Thoracic aorta (tissue), 2 donors: Measurements from ENCODE around the gene KCP. TPM values are rescaled to one million over a fixed set of nuclear protein-coding genes. Genes with fewer than 3 reads are reported as not detected.

Experiments used
- ATAC-seq: fragments of 150-250 bp; one replicate; pipeline ENCODE4 v1.8.0; 2017; ENCODE audit warnings: low read depth; ENCODE audit not compliant: insufficient number of reproducible peaks, low FRiP score
- DNase-seq: peaks from one replicate; pipeline ENCODE4 v3.0.0-alpha.2; 2020; ENCODE audit warnings: low spot score
- H3K27ac ChIP-seq, 2 donors: fragments of 200-600 bp; sonication (generic); 1 replicate in 1 of 2; 2 replicates in 1 of 2; pipeline ENCODE4 v1.5.1; 2016; ENCODE audit warnings: mild to moderate bottlenecking in 2 of 2, moderate library complexity in 2 of 2
- H3K27me3 ChIP-seq: fragments of 200-600 bp; sonication (generic); replicated peaks from 2 replicates; pipeline ENCODE4 v1.6.0; 2016; ENCODE audit warnings: mild to moderate bottlenecking; ENCODE audit not compliant: insufficient read depth
- H3K36me3 ChIP-seq: fragments of 200-600 bp; sonication (generic); one replicate; pipeline ENCODE4 v1.5.1; 2016
- H3K4me1 ChIP-seq, 2 donors: fragments of 200-600 bp; sonication (generic); 1 replicate in 1 of 2; 2 replicates in 1 of 2; pipeline versions ENCODE4 v1.5.1 to v1.6.0; 2016; ENCODE audit warnings: low read depth in 2 of 2, mild to moderate bottlenecking in 1 of 2; ENCODE audit not compliant: control insufficient read depth in 1 of 2
- H3K4me3 ChIP-seq: fragments of 200-600 bp; sonication (generic); 2 replicates; pipeline ENCODE4 v1.5.1; 2016; ENCODE audit warnings: mild to moderate bottlenecking
- H3K9me3 ChIP-seq: fragments of 200-600 bp; sonication (generic); 2 replicates; pipeline ENCODE4 v1.5.1; 2016
- CTCF ChIP-seq: fragments of 200-600 bp; sonication (generic); IDR thresholded peaks from one replicate; pipeline ENCODE4 v1.5.1; 2019; ENCODE audit warnings: antibody characterized with exemption
- total RNA-seq, 2 donors: library from RNA; depleted of rRNA; stranded (reverse); fragments of >200 nt; gene quantifications; one replicate each; pipeline versions ENCODE4 v1.1.0 to v1.2.3, GENCODE V29; 2016

KCP gene
- total RNA-seq, 2 donors from 2014 or later, result 0.81 to 2.0 TPM

- Histone ChIP-seq H3K36me3 (no peaks in the 10 kb centered on the region), H3K4me3 (no peak overlapping the region), H3K9me3 (no peaks in the 10 kb centered on the region), H3K27me3 (no peaks in the 10 kb centered on the region), H3K27ac (no peak overlapping the region), H3K4me1 (no peaks in the 10 kb centered on the region)
- no peak for DNase-seq
- TF ChIP-seq CTCF, result no peak
- ATAC-seq, result no peak
These were observed 23.9 kb downstream of the KCP start for GRCh38 chr7:128886391-128887168.

- Histone ChIP-seq H3K36me3 (no peaks in the 10 kb centered on the region), H3K4me1 (no peaks in the 10 kb centered on the region), H3K9me3 (no peaks in the 10 kb centered on the region), H3K27me3 (no peaks in the 10 kb centered on the region), H3K27ac (no peak overlapping the region), H3K4me3 (no peak overlapping the region)
- DNase-seq (no peak), ATAC-seq (no peak)
- TF ChIP-seq CTCF, result no peak
These were observed 24.9 kb downstream of the KCP start for GRCh38 chr7:128885370-128886187.

- no peak for ATAC-seq
- no peak overlapping the region for H3K27ac ChIP-seq
- no peaks in the 10 kb centered on the region for H3K36me3 ChIP-seq
- no peak for TF ChIP-seq CTCF
- no peak overlapping the region for H3K4me3 ChIP-seq
- no peaks in the 10 kb centered on the region for H3K9me3 ChIP-seq
- no peaks in the 10 kb centered on the region for H3K4me1 ChIP-seq
- no peaks in the 10 kb centered on the region for H3K27me3 ChIP-seq
- DNase-seq, result no peak
These were observed 25.7 kb downstream of the KCP start for GRCh38 chr7:128884561-128885369.

GRCh38 chr7:128883622-128884448 is 26.7 kb downstream of the KCP start:
- Histone ChIP-seq H3K27me3 (no peaks in the 10 kb centered on the region), H3K4me3 (no peak overlapping the region), H3K36me3 (no peaks in the 10 kb centered on the region), H3K27ac (no peak overlapping the region), H3K4me1 (no peaks in the 10 kb centered on the region), H3K9me3 (no peaks in the 10 kb centered on the region)
- no peak for ATAC-seq
- TF ChIP-seq CTCF, result peak; percentile 92
- DNase-seq, result no peak
